ENCODE results near the gene MYLK4.

- no peak for TF ChIP-seq CTCF (IDR thresholded peaks at IDR 0.05; ENCODE audit: extremely low read depth in 1 of 2, insufficient read depth in 1 of 2, low read depth in 1 of 2, low read length in 2 of 2)
- TF ChIP-seq EZH2 (IDR thresholded peaks at IDR 0.05; ENCODE audit: borderline replicate concordance, low read depth, low read length, severe bottlenecking) = no peak
These were observed 131.1 kb downstream of the MYLK4 start for GRCh38 chr6:2619651-2620050.
